Activated CD4-positive, alpha-beta T cell treated with anti-CD3 and anti-CD28 coated beads, Interleukin-2, amount 10 ng/mL, durations not matched to agents 7 days and 5 days (primary cell): ENCODE measurements around the gene GJD2. TPM values are rescaled to one million over a fixed set of nuclear protein-coding genes. Genes with fewer than 3 reads are reported as not detected.

Experiments used
- CTCF ChIA-PET: fragments of 350-600 bp; sonication (Branson Sonifier 250); formaldehyde crosslinking; loops from one replicate; lab custom pipeline; 2021; ENCODE audit warnings: antibody characterized with exemption; lab: Charles Lee
- POLR2A ChIA-PET: fragments of 350-600 bp; sonication (Branson Sonifier 250); formaldehyde crosslinking; loops from one replicate; lab custom pipeline; 2021; ENCODE audit warnings: antibody characterized with exemption; lab: Charles Lee
- DNase-seq: peaks from one replicate; pipeline ENCODE4 v3.0.0-alpha.2; 2020
- H3K27ac Mint-ChIP-seq: one replicate; pipeline ENCODE4 v1.8.0; 2021; ENCODE audit warnings: mild to moderate bottlenecking, moderate library complexity, mixed read lengths
- H3K27me3 Mint-ChIP-seq: one replicate; pipeline ENCODE4 v1.8.0; 2021; ENCODE audit warnings: mixed read lengths
- H3K36me3 Mint-ChIP-seq: one replicate; pipeline ENCODE4 v1.8.0; 2021; ENCODE audit warnings: low read depth, mixed read lengths
- H3K4me1 Mint-ChIP-seq: one replicate; pipeline ENCODE4 v1.8.0; 2021; ENCODE audit warnings: mixed read lengths
- H3K4me3 Mint-ChIP-seq: one replicate; pipeline ENCODE4 v1.8.0; 2021; ENCODE audit warnings: mild to moderate bottlenecking, moderate library complexity, mixed read lengths
- H3K9me3 Mint-ChIP-seq: one replicate; pipeline ENCODE4 v1.8.0; 2021; ENCODE audit warnings: mixed read lengths
- total RNA-seq, 2 experiments: library from RNA; stranded (reverse); gene quantifications; one replicate each; pipeline ENCODE4 v1.2.3, GENCODE V29; 2021

The GJD2 gene
- total RNA-seq, 2 experiments from 2014 or later = not detected

DNA sequence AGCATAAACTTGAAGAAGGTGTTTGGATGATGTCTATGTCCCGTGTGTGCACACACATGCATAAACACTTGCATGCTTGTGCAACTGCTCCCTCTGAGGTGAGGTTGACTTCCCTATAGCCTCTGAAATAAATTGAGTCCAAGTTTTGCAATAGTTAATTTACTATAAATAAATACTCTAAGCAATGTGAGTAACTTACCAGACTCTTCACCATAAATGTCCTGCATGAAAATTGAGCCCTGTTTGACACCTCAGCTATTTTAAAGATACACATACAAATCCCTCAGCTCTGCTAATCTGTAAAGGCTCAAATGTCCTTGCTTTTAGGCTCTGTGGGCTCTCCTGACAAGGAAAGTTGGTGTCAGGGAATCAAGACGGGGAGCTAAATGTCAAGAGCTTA lies 37.1 kb downstream of the GJD2 start:
- ChIA-PET CTCF (no interaction called here), POLR2A (no interaction called here)
- Mint-ChIP-seq H3K27ac (no peak overlapping the region), H3K27me3 (peaks cover 50% of the 10 kb centered on the region), H3K4me1 (no peaks in the 10 kb centered on the region), H3K4me3 (no peak overlapping the region), H3K36me3 (no peaks in the 10 kb centered on the region), H3K9me3 (no peaks in the 10 kb centered on the region)
- no peak for DNase-seq

DNA sequence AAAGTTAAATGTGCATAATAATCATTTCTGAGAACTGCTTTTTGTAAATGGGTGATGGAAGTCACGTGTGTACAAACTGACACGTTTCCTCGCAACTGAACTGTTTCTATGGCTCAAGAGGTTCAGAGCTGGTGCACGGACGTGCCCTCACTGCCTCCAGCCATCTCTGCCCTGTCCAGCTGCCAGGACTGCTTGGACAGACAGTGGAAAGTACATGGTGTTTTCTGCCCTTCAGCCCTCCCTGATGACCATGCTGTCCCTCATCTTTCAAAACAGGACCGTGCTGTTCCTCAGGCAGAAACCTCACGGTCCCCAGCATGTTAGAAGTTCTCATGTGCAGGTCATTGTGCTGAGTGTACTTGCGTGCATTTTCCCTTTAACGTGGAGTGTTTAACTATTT lies 38.7 kb downstream of the GJD2 start:
- CTCF ChIA-PET = no interaction called here
- Mint-ChIP-seq H3K9me3 (no peaks in the 10 kb centered on the region), H3K27me3 (peaks cover 46% of the 10 kb centered on the region), H3K4me1 (no peaks in the 10 kb centered on the region), H3K27ac (no peak overlapping the region), H3K4me3 (no peak overlapping the region), H3K36me3 (no peaks in the 10 kb centered on the region)
- POLR2A ChIA-PET = no interaction called here
- no peak for DNase-seq

DNA sequence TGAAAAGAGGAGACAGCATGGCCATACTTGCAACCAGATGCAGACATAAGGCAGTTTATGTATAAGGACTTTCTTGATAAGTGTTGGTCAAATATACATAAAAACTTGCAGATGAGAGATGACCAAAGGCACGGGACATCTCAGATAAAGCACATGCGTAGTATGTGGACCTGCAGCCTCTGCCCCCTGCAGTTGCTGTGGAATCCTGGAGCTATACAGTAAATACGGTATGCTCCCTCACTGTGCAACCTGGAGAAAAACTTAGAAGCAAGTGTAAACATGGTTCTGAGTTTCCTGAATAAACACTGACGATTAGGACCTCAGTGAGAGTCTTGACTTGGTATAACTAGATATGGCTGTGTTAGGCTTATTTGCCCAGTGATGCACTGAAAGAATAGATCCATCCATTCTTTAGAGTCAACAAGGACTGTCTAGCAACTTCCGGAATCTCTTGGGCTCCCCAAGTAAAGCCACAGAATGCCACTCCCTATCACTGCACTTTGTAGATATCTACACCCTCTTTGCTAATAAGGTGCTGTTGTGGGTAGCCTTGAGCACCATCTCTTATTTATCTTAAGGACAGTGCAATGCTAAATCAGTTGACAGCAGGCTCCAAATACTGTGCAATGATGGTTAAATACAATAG lies 40.2 kb downstream of the GJD2 start:
- no peaks in the 10 kb centered on the region for H3K9me3 Mint-ChIP-seq
- no peaks in the 10 kb centered on the region for H3K4me1 Mint-ChIP-seq
- CTCF ChIA-PET = no interaction called here
- no peak overlapping the region for H3K4me3 Mint-ChIP-seq
- peaks cover 34% of the 10 kb centered on the region for H3K27me3 Mint-ChIP-seq
- POLR2A ChIA-PET = no interaction called here
- no peaks in the 10 kb centered on the region for H3K36me3 Mint-ChIP-seq
- no peak for DNase-seq
- H3K27ac Mint-ChIP-seq = no peak overlapping the region

DNA sequence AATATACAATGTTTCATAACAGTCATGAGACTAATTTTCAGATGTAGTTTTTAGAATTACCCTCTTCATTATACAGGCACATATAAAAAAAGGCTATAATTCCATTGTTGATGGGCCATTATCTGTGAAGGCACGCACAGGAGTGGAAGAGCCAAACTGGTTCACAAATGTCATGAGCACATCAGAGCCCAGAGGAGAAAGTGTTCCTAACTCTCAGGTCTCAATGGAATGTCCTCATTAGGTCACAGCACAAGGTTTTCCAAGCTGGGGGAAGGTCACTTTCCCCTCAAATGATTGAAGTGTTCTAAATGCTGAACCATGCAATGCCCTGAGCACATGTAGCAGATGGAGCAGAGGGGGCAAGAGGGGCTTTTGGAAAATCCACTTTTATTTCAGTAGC lies 41.2 kb downstream of the GJD2 start:
- no peaks in the 10 kb centered on the region for H3K36me3 Mint-ChIP-seq
- POLR2A ChIA-PET = no interaction called here
- H3K27ac Mint-ChIP-seq = no peak overlapping the region
- DNase-seq = no peak
- H3K4me1 Mint-ChIP-seq = no peaks in the 10 kb centered on the region
- H3K9me3 Mint-ChIP-seq = no peaks in the 10 kb centered on the region
- H3K4me3 Mint-ChIP-seq = no peak overlapping the region
- H3K27me3 Mint-ChIP-seq = peaks cover 30% of the 10 kb centered on the region
- CTCF ChIA-PET = no interaction called here

DNA sequence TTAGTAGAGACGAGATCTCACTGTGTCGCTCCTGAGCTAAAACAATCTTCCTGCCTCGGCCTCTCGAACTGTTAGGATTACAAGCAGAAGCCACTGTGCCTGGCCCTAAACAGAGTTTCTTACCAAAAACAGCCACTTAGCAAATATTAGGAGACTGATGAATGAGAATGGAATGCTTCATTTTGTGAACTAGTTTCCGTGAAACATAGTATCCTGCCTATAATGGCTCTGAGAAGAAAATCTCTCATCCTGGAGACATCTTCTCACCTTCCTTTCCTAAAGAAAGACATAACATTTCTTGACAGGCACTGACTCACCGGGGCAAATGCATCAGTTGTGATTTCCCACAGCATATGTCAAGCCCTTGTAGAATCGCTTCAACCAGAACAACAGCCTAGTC lies 44.9 kb downstream of the GJD2 start:
- POLR2A ChIA-PET = no interaction called here
- Mint-ChIP-seq H3K27ac (no peak overlapping the region), H3K36me3 (no peaks in the 10 kb centered on the region), H3K4me1 (no peaks in the 10 kb centered on the region), H3K9me3 (no peaks in the 10 kb centered on the region), H3K27me3 (peaks cover 40% of the 10 kb centered on the region), H3K4me3 (no peak overlapping the region)
- DNase-seq = no peak
- CTCF ChIA-PET = interaction anchor here (0.7 kb wide), 1 partner anchor 170 kb away, joined by 3 read pairs; no protein-coding TSS in a partner anchor

DNA sequence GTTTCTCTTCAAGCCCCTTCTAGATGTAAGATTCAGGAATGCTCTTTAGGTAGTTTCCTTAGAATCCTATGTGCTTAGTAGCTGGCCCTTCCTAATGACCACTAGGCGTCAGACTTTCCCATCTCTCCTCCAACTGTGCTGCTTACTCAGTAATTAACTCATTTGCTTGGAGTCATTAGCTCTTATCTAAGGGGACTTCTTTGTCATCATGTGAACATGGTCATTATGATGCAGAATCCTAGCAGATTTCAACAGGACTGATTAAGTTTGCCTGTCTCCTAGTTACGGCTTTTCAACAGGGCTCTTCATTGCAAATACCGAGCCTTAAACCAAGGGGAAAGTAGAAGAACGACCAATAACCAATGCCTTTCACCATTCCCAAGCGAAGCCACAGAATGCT lies 46.4 kb downstream of the GJD2 start:
- DNase-seq = no peak
- POLR2A ChIA-PET = no interaction called here
- Mint-ChIP-seq H3K4me3 (no peak overlapping the region), H3K9me3 (no peaks in the 10 kb centered on the region), H3K27ac (no peak overlapping the region), H3K27me3 (peaks cover 46% of the 10 kb centered on the region), H3K36me3 (no peaks in the 10 kb centered on the region), H3K4me1 (no peaks in the 10 kb centered on the region)
- CTCF ChIA-PET = no interaction called here

DNA sequence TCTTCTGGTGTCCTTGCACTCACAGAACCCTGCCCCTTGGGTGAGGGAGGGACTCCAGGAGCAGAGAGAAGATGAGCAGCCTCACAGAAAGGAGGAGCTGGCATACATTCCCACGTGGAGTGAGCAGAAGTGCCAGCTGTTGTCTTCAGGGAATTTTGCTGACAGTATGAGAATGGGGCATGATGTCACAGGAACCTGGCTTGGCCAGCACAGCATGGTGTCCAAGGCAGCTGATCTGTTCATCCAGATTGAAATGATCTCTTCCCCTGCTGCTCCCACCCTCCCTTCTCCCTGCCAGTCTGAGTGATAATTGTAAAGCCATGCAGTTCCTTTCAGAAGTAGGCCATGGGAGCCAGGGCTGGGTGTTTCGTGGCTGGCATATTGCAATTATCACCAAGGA lies 53.3 kb downstream of the GJD2 start:
- Mint-ChIP-seq H3K36me3 (no peaks in the 10 kb centered on the region), H3K9me3 (no peaks in the 10 kb centered on the region), H3K4me3 (no peak overlapping the region), H3K27ac (no peak overlapping the region), H3K27me3 (peaks cover 50% of the 10 kb centered on the region), H3K4me1 (no peaks in the 10 kb centered on the region)
- no peak for DNase-seq
- ChIA-PET CTCF (no interaction called here), POLR2A (no interaction called here)

Other genes starting within 250 kb of the GJD2 start
- gene GOLGA8B, start 171.3 kb downstream of the GJD2 start, total RNA-seq = 100 to 1,000 TPM; 111 to 130 TPM
- gene ACTC1, start 40.6 kb upstream of the GJD2 start, total RNA-seq = not detected
- 10 to 100 TPM; 35.5 to 43.7 TPM for gene AQR, start 214.7 kb upstream of the GJD2 start, total RNA-seq
- 10 to 100 TPM; 37.7 to 46.7 TPM for gene ZNF770, start 233.3 kb upstream of the GJD2 start, total RNA-seq